OCI-LY7 (cell line): ENCODE data around the gene ST8SIA4. TPM values are rescaled to one million over a fixed set of nuclear protein-coding genes. Genes with fewer than 3 reads are reported as not detected.

ENCODE experiments used
- BruUV-seq: library from RNA; stranded (reverse); fragments of 400-500 nt; replicated peaks from 2 replicates; lab custom pipeline; 2021; lab: Mats Ljungman, UMichigan
- CTCF ChIA-PET: fragments of 300-600 bp; sonication (Branson Sonifier 250); formaldehyde crosslinking; loops from one replicate; lab custom pipeline; 2022; ENCODE audit warnings: antibody characterized with exemption; ENCODE audit not compliant: unreplicated experiment; lab: Charles Lee
- POLR2A ChIA-PET: fragments of 300-600 bp; sonication (Branson Sonifier 250); formaldehyde crosslinking; loops from one replicate; lab custom pipeline; 2022; ENCODE audit warnings: antibody characterized with exemption; lab: Charles Lee
- DNase-seq: peaks from one replicate; pipeline ENCODE4 v3.0.0-alpha.2; 2015; ENCODE audit warnings: low spot score
- H2AFZ ChIP-seq: fragments of 200-600 bp; sonication (generic), shearing (Covaris generic); 2 replicates; pipeline ENCODE4 v1.6.1; 2014; ENCODE audit warnings: mild to moderate bottlenecking, antibody characterized with exemption, low read length, moderate library complexity
- H3K27ac ChIP-seq: fragments of 200-600 bp; sonication (generic); 2 replicates; pipeline ENCODE4 v1.5.1; 2014; ENCODE audit warnings: mixed run types, low read depth, mild to moderate bottlenecking, moderate library complexity, low read length, inconsistent platforms; ENCODE audit not compliant: poor library complexity, severe bottlenecking
- H3K36me3 ChIP-seq: fragments of 200-600 bp; sonication (generic); 2 replicates; pipeline ENCODE4 v1.6.1; 2014; ENCODE audit warnings: mild to moderate bottlenecking, antibody characterized with exemption, low read length, moderate library complexity, mixed read lengths; ENCODE audit not compliant: insufficient read depth
- H3K4me1 ChIP-seq: fragments of 200-600 bp; sonication (generic); 2 replicates; pipeline ENCODE4 v1.5.1; 2014; ENCODE audit warnings: mild to moderate bottlenecking, low read length; ENCODE audit not compliant: insufficient read depth, poor library complexity, severe bottlenecking
- H3K4me2 ChIP-seq: fragments of 200-600 bp; sonication (generic); 2 replicates; pipeline ENCODE4 v1.6.1; 2014; ENCODE audit warnings: mild to moderate bottlenecking, low read length
- H3K4me3 ChIP-seq: fragments of 200-600 bp; sonication (generic); 2 replicates; pipeline ENCODE4 v1.5.1; 2014; ENCODE audit warnings: mild to moderate bottlenecking, low read depth, low read length; ENCODE audit not compliant: poor library complexity, severe bottlenecking
- H3K79me2 ChIP-seq: fragments of 200-600 bp; sonication (generic); 2 replicates; pipeline ENCODE4 v1.6.1; 2016; ENCODE audit warnings: low read depth, mild to moderate bottlenecking, low read length, moderate library complexity, mixed read lengths; ENCODE audit not compliant: insufficient read depth
- H3K9me2 ChIP-seq: fragments of 200-600 bp; sonication (generic); 2 replicates; pipeline ENCODE4 v1.6.1; 2016; ENCODE audit warnings: mild to moderate bottlenecking, low read length, mixed read lengths; ENCODE audit not compliant: insufficient read depth
- H3K9me3 ChIP-seq: fragments of 200-600 bp; sonication (generic); 2 replicates; pipeline ENCODE4 v1.6.1; 2014; ENCODE audit warnings: mild to moderate bottlenecking, mixed run types, low read length, mixed read lengths
- H4K20me1 ChIP-seq: fragments of 200-600 bp; sonication (generic); 2 replicates; pipeline ENCODE4 v1.6.1; 2014; ENCODE audit warnings: mild to moderate bottlenecking, antibody characterized with exemption, low read length, moderate library complexity, mixed read lengths; ENCODE audit not compliant: insufficient read depth
- CTCF ChIP-seq: fragments of 200-600 bp; sonication (generic); conservative IDR thresholded peaks from 2 replicates; pipeline ENCODE4 v1.5.1; 2014; ENCODE audit warnings: mild to moderate bottlenecking, antibody characterized with exemption, low read length, moderate library complexity, mixed read lengths
- EZH2phosphoT487 ChIP-seq: fragments of 200-600 bp; sonication (generic); IDR thresholded peaks from 2 replicates; pipeline ENCODE4 v1.6.1; 2018; ENCODE audit warnings: low read depth, borderline replicate concordance, mild to moderate bottlenecking, mixed run types, antibody characterized with exemption, low read length, moderate library complexity, mixed read lengths
- intact Hi-C: fragments of 100-400 bp; cut with micrococcal nuclease; formaldehyde crosslinking; loops from one replicate; pipeline ENCODE4 v1.10.0; 2022; ENCODE audit not compliant: unreplicated experiment
- total RNA-seq, 2 experiments: library from RNA; depleted of rRNA in 1 of 2; stranded (reverse); fragments of >200 nt in 1 of 2; shearing (Covaris generic) in 1 of 2; gene quantifications; 2 replicates each; pipeline ENCODE4 v1.2.3, GENCODE V29; 2014 to 2022

Gene ST8SIA4
- total RNA-seq, 2 experiments from 2014 or later: 10.2 to 40.3 TPM

- Histone ChIP-seq H3K4me2 (no peak overlapping the region), H3K9me2 (no peaks in the 10 kb centered on the region), H3K4me3 (no peak overlapping the region), H2AFZ (no peak overlapping the region), H3K4me1 (peaks cover 9% of the 10 kb centered on the region), H4K20me1 (no peaks in the 10 kb centered on the region), H3K36me3 (no peaks in the 10 kb centered on the region; the same call in 1 of the 2 replicates), H3K9me3 (no peaks in the 10 kb centered on the region), H3K79me2 (no peaks in the 10 kb centered on the region; the same call in 1 of the 2 replicates), H3K27ac (no peak overlapping the region)
- intact Hi-C loops: no loop called here
- no peak for TF ChIP-seq CTCF
- no peak for TF ChIP-seq EZH2phosphoT487
- POLR2A ChIA-PET: no interaction called here
- no peak for DNase-seq
- CTCF ChIA-PET: no interaction called here
- no TSS peak for BruUV-seq
These were observed 81.3 kb downstream of the ST8SIA4 start for GRCh38 chr5:100821751-100822150.

- Histone ChIP-seq H3K79me2 (no peaks in the 10 kb centered on the region), H3K36me3 (no peaks in the 10 kb centered on the region; the same call in 1 of the 2 replicates), H3K4me1 (peaks cover 9% of the 10 kb centered on the region), H3K4me2 (no peak overlapping the region), H4K20me1 (no peaks in the 10 kb centered on the region), H3K9me2 (no peaks in the 10 kb centered on the region), H2AFZ (no peak overlapping the region), H3K4me3 (no peak overlapping the region), H3K9me3 (no peaks in the 10 kb centered on the region), H3K27ac (no peak overlapping the region)
- intact Hi-C loops: no loop called here
- ChIA-PET POLR2A (interaction anchor here (0.8 to 3.7 kb wide), 15 partner anchors 10 to 83 kb away, joined by 3 to 19 read pairs (median 5); no protein-coding TSS in a partner anchor), CTCF (interaction anchor here (0.8 to 1.1 kb wide), 2 partner anchors 80 to 82 kb away, joined by 3 read pairs; no protein-coding TSS in a partner anchor)
- TF ChIP-seq EZH2phosphoT487 (no peak), CTCF (no peak)
- DNase-seq: no peak
- no TSS peak for BruUV-seq
These were observed 84.7 kb downstream of the ST8SIA4 start for GRCh38 chr5:100818340-100818739.

GRCh38 chr5:100803397-100803796 is 99.7 kb downstream of the ST8SIA4 start:
- H3K9me3 ChIP-seq: peaks cover 18% of the 10 kb centered on the region; the same call in 1 of the 2 replicates
- H3K4me3 ChIP-seq: no peak overlapping the region
- intact Hi-C loops: no loop called here
- DNase-seq: no peak
- ChIA-PET CTCF (no interaction called here), POLR2A (interaction anchor here (0.6 to 4.2 kb wide), 11 partner anchors 9 to 157 kb away, joined by 3 to 19 read pairs (median 4); no protein-coding TSS in a partner anchor)
- H3K36me3 ChIP-seq: peaks cover 6% of the 10 kb centered on the region; the same call in 1 of the 2 replicates
- no TSS peak for BruUV-seq
- no peaks in the 10 kb centered on the region for H3K9me2 ChIP-seq
- no peak overlapping the region for H3K4me2 ChIP-seq
- H3K79me2 ChIP-seq: no peaks in the 10 kb centered on the region
- no peak for TF ChIP-seq CTCF
- no peak for TF ChIP-seq EZH2phosphoT487
- peaks cover 4% of the 10 kb centered on the region for H3K4me1 ChIP-seq
- no peak overlapping the region for H3K27ac ChIP-seq
- no peaks in the 10 kb centered on the region for H4K20me1 ChIP-seq
- H2AFZ ChIP-seq: no peak overlapping the region
